Measurements from ENCODE around the gene PIP5K1A.

The PIP5K1A gene

GRCh38 chr1:151289080-151289935 is 91.0 kb downstream of the PIP5K1A start:
- DNase-seq (ENCODE audit: low spot score) = no peak

- no peak for DNase-seq (ENCODE audit: low spot score)
These were observed 91.8 kb downstream of the PIP5K1A start for GRCh38 chr1:151289991-151290708.

- no peak for DNase-seq (ENCODE audit: low spot score)
These were observed 92.5 kb downstream of the PIP5K1A start for GRCh38 chr1:151290709-151291303.

- no peak for DNase-seq (ENCODE audit: low spot score)
These were observed 94.1 kb downstream of the PIP5K1A start for GRCh38 chr1:151292207-151293030.

- DNase-seq (ENCODE audit: low spot score) = no peak
These were observed 94.7 kb downstream of the PIP5K1A start for GRCh38 chr1:151293093-151293492.

- no peak for DNase-seq (ENCODE audit: low spot score)
These were observed 96.5 kb downstream of the PIP5K1A start for GRCh38 chr1:151294742-151295462.
